GM21619 (cell line): ENCODE data around the gene GMPPA.

Source experiments
- ATAC-seq: cut with Tn5 transposase; IDR thresholded peaks from one replicate; pipeline ENCODE4 v1.9.1; 2021; ENCODE audit not compliant: unreplicated experiment

Gene GMPPA

GRCh38 chr2:219484343-219485200 is 14.1 kb upstream of the GMPPA start:
- no peak for ATAC-seq

DNA sequence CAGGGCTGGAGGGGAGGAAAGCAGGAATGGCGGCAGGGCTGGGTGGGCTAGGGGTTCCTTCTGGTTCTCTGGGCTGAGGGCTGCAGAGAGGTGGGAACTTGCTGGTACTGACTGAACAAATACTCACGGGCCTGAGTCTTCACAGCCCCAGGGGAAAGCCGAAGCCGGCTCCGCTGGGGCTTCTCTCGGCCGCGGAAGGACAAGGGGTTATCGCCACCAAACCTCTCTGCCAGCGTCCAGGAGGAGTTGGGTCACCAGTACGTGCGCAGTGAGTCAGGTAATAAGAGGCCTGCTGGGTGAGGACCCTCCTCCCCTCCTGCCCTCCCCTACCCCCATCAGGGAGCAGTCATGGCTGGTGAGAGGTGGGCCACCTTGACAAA is 13.5 kb upstream of the GMPPA start:
- no peak for ATAC-seq

DNA sequence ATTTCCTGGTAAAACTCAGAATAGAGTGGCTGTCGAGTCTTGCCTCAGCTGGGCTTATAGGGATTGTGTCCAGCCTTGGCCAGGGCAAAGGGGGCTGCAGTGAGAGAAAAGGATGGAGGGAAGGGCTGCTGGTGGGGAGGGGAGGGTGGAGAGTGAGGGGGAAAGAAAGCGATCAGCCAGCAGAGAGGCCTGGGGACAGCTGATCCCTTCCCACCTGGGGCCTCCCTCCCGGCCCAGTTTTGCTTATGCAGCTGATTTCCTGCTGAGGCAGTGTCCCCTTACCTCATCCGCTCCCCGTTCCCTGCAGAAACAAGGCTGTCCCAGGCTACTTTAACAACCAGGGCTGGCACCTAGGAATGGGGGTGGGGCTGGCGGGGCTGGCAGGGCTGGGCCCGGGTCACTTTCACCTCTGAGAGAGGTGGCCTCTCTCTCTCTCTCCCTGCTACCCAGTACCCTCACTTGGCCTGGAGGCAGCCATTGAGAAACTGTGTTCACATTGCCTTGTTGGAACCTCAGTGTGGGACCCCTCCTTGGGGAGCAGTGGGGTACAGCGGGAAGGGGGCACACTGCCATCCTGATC is 12.2 kb upstream of the GMPPA start:
- ATAC-seq = no peak

GRCh38 chr2:219488149-219488843 is 10.4 kb upstream of the GMPPA start:
- ATAC-seq = no peak

DNA sequence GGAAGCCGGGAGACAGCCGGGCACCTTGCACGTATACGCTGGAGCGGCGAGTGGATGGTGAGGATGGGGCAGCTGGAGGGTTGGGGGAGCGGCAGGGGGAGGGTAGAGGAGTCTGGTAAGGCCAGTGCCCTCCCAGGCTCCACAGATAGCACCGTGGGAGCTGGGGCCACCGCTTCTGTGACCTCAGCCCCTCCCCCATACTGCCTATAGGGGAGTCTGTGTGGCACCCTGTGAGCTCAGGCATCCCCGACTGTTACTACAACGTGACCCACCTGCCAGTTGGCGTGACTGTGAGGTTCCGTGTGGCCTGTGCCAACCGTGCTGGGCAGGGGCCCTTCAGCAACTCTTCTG is 9.9 kb upstream of the GMPPA start:
- no peak for ATAC-seq

DNA sequence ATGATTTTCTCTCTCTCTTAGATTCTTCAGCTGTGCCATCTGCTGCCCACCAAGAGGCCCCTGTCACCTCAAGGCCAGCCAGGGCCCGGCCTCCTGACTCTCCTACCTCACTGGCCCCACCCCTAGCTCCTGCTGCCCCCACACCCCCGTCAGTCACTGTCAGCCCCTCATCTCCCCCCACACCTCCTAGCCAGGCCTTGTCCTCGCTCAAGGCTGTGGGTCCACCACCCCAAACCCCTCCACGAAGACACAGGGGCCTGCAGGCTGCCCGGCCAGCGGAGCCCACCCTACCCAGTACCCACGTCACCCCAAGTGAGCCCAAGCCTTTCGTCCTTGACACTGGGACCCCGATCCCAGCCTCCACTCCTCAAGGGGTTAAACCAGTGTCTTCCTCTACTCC is 9.4 kb upstream of the GMPPA start:
- no peak for ATAC-seq

- ATAC-seq = no peak
Observed at GRCh38 chr2:219490186-219490585, 8.5 kb upstream of the GMPPA start.

- ATAC-seq = no peak
Observed at GRCh38 chr2:219490600-219491130, 8.0 kb upstream of the GMPPA start.

GRCh38 chr2:219491278-219491963 is 7.3 kb upstream of the GMPPA start:
- no peak for ATAC-seq

DNA sequence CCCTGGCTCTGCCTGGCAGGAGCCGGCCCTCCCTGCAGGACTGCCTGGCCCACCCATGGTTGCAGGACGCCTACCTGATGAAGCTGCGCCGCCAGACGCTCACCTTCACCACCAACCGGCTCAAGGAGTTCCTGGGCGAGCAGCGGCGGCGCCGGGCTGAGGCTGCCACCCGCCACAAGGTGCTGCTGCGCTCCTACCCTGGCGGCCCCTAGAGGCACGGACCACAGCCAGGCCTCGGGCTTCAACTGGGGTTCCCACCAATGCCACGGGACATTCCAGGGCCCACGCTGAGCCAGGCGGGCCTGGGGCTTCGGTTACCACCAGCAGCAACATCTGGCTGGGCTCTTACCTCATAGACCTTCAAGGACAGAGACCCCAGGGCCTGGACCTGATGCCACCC is 6.1 kb upstream of the GMPPA start:
- no peak for ATAC-seq

GRCh38 chr2:219493086-219493485 is 5.6 kb upstream of the GMPPA start:
- no peak for ATAC-seq

DNA sequence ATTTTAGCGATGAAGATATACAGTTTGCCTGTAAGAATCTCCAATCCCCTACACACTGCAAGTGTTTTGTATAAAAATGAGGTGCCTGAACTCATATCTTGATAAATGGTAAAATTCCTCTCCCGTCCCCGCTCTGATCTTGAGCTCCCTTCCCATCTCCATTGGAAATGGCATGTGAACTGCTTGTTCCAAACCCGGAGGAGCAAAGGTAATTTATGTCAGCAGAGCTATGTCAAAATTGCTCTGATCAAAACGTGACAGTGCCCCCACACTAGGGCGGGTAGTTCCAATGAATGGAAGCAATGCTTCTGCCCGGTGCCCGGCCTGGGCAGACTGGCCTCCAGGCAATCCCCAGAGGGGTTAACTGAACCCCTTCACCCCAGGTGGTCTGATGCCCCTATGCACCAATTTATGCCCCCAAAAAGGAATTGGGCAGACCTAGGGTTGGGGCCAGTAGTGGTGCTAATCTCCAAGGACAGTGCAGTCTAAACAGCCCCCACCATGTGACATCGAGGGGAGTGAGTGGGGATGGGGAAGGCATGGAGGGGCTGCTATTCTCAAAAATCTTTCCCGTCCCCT is 3.6 kb upstream of the GMPPA start:
- no peak for ATAC-seq

- no peak for ATAC-seq
Observed at GRCh38 chr2:219495531-219496122, 3.1 kb upstream of the GMPPA start.

- no peak for ATAC-seq
Observed at GRCh38 chr2:219496247-219496824, 2.4 kb upstream of the GMPPA start.

- ATAC-seq = no peak
Observed at GRCh38 chr2:219496825-219497494, 1.7 kb upstream of the GMPPA start.

DNA sequence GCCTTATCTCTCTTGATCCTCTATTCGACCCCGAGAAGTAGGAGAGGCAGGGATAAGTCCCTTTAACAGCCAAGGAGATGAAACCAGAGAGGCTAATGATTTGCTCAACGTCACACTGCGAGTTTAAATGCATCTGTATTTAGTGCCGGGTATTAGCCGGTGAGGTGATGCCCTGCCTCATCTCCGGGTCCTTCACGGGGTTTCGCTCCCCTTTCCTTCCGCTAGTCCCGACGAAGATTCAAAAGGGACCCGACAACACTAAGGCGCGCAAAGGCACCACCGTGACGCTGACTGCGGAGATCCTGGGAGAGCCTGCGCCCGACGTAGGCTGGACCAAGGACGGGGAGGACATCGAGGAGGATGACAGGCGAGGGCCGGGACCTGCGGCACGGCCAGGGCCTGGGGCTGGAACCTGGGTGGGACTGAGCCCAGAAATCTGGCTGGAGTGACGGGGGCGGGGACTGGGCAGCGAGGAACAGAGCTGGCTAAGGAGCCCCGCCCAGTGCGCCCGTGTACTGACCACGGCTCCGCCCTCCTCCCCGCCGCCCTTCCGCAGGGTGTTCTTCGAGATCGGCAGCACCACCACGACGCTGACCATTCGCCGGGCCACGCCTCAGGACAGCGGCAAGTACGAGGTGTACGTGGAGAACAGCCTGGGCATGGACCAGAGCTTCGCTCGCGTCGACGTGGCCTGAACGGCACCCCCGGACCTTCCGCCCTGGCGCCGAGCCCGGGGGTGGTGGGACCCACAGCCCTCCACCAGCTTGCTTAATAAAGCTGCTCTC is 1.0 kb upstream of the GMPPA start:
- ATAC-seq = peak; percentile 21

DNA sequence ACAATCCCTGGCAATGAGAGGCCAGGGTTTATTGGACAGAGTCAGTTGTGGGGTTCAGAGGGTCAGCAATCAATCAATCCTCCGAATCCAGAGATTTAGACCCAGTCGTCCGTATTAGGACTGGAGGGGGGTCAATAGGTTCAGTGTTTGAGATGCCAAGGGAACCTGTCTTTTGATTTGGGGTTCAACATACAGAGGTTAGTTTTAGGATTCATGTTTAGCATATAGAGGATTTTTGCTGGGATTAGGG is 292 bp downstream of the GMPPA start:
- ATAC-seq = no peak

- no peak for ATAC-seq
Observed at GRCh38 chr2:219499555-219499954, 864 bp downstream of the GMPPA start.

GRCh38 chr2:219500135-219500534 is 1.4 kb downstream of the GMPPA start:
- ATAC-seq = no peak
